Natural killer cell (primary cell): Measurements from ENCODE around the gene RAI14. TPM values are rescaled to one million over a fixed set of nuclear protein-coding genes. Genes with fewer than 3 reads are reported as not detected.

ENCODE experiments used
- ATAC-seq, 3 donors: fragments of 150-1000 bp in 2 of 3; fragments of 200-7000 bp in 1 of 3; cut with Tn5 transposase; 1 replicate in 1 of 3; 2 replicates in 2 of 3; pipeline ENCODE4 v1.10.0; 2021; ENCODE audit warnings: mild to moderate bottlenecking in 2 of 3, moderate library complexity in 2 of 3
- DNase-seq, 2 donors: peaks; one replicate each; pipeline versions ENCODE4 v3.0.0 to v3.0.0-alpha.2; 2013 to 2021; ENCODE audit warnings: mixed read lengths in 1 of 2
- H3K27ac ChIP-seq: one replicate; pipeline ENCODE4 v1.5.1; 2013; ENCODE audit warnings: mild to moderate bottlenecking, low read length
- H3K27me3 ChIP-seq: one replicate; pipeline ENCODE4 v1.6.1; 2013; ENCODE audit warnings: low read length; ENCODE audit not compliant: control insufficient read depth, insufficient read depth
- H3K36me3 ChIP-seq: one replicate; pipeline ENCODE4 v1.6.1; 2013; ENCODE audit warnings: low read length; ENCODE audit not compliant: control insufficient read depth, insufficient read depth
- H3K4me1 ChIP-seq: one replicate; pipeline ENCODE4 v1.6.1; 2013; ENCODE audit warnings: low read length; ENCODE audit not compliant: control insufficient read depth, insufficient read depth
- H3K4me3 ChIP-seq: one replicate; pipeline ENCODE4 v1.5.1; 2013; ENCODE audit warnings: low read length
- H3K9me3 ChIP-seq: one replicate; pipeline ENCODE4 v1.6.1; 2013; ENCODE audit warnings: low read length; ENCODE audit not compliant: control insufficient read depth, insufficient read depth
- H3K27ac Mint-ChIP-seq, 2 donors: one replicate each; pipeline ENCODE4 v1.8.0; 2022; ENCODE audit warnings: mild to moderate bottlenecking in 2 of 2, mixed read lengths in 2 of 2, moderate library complexity in 1 of 2
- H3K27me3 Mint-ChIP-seq, 2 donors: one replicate each; pipeline ENCODE4 v1.8.0; 2022; ENCODE audit warnings: low read depth in 2 of 2, mixed read lengths in 2 of 2
- H3K36me3 Mint-ChIP-seq: one replicate; pipeline ENCODE4 v1.8.0; 2022; ENCODE audit warnings: mixed read lengths
- H3K4me1 Mint-ChIP-seq, 2 donors: one replicate each; pipeline ENCODE4 v1.8.0; 2022; ENCODE audit warnings: mixed read lengths in 2 of 2
- H3K4me3 Mint-ChIP-seq: one replicate; pipeline ENCODE4 v1.8.0; 2022; ENCODE audit warnings: mild to moderate bottlenecking, moderate library complexity, mixed read lengths
- H3K9me3 Mint-ChIP-seq, 2 donors: one replicate each; pipeline ENCODE4 v1.8.0; 2022; ENCODE audit warnings: mixed read lengths in 2 of 2
- intact Hi-C: fragments of 100-400 bp; cut with micrococcal nuclease; formaldehyde crosslinking; loops from one replicate; pipeline ENCODE4 v1.14.2; 2022
- total RNA-seq, 4 donors: library from RNA; stranded (reverse); fragments of 120-200 nt in 1 of 4; gene quantifications; one replicate each; pipeline versions ENCODE4 v1.2.3 to v1.2.4, GENCODE V29; 2013 to 2022
- TF ChIP-seq, protein P1 (sequence below): fragments of 200-600 bp; IDR thresholded peaks from one replicate; pipeline ENCODE4 v1.8.0; 2022; ENCODE audit warnings: antibody characterized with exemption

The RAI14 gene
- total RNA-seq, 3 donors from 2014 or later (not counting 1 experiment from before 2014, with no cell fraction given), result 0.40 to 2.9 (median 2.8) TPM

DNA sequence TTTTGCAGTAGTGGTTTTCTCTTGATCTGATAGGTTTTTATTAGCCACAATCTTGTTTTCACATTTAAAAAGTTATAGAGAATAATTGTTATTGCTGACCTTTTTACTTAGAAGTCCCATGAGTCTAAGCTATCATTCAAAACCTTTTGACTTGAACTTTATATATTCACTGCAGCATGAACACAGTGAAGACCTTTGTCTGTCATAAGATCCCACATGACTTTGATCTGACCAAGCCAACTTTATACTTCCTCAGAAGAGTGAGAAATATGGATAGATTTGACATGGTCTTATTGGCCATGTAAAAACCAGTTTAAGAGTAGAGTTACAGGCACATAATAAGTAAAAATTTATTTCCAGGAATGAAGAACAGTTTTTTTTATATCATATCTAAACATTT is 225.1 kb downstream of the RAI14 start:
- Histone ChIP-seq H3K27me3 (peaks cover 2% of the 10 kb centered on the region), H3K4me3 (no peak overlapping the region), H3K36me3 (no peaks in the 10 kb centered on the region), H3K9me3 (no peaks in the 10 kb centered on the region), H3K4me1 (no peaks in the 10 kb centered on the region), H3K27ac (no peak overlapping the region)
- Mint-ChIP-seq H3K9me3 (no peaks in the 10 kb centered on the region), H3K27me3 (peaks cover 4 to 29% of the 10 kb centered on the region in 2 donors), H3K36me3 (no peaks in the 10 kb centered on the region), H3K4me3 (no peak overlapping the region), H3K27ac (no peak overlapping the region), H3K4me1 (no peaks in the 10 kb centered on the region)
- TF ChIP-seq, protein P1, sequence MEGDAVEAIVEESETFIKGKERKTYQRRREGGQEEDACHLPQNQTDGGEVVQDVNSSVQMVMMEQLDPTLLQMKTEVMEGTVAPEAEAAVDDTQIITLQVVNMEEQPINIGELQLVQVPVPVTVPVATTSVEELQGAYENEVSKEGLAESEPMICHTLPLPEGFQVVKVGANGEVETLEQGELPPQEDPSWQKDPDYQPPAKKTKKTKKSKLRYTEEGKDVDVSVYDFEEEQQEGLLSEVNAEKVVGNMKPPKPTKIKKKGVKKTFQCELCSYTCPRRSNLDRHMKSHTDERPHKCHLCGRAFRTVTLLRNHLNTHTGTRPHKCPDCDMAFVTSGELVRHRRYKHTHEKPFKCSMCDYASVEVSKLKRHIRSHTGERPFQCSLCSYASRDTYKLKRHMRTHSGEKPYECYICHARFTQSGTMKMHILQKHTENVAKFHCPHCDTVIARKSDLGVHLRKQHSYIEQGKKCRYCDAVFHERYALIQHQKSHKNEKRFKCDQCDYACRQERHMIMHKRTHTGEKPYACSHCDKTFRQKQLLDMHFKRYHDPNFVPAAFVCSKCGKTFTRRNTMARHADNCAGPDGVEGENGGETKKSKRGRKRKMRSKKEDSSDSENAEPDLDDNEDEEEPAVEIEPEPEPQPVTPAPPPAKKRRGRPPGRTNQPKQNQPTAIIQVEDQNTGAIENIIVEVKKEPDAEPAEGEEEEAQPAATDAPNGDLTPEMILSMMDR, result no peak
- ATAC-seq (no peak), DNase-seq (no peak)
- intact Hi-C loops, result no loop called here

Other genes with a start within 250 kb of the RAI14 start
- under 1 TPM in 1 of 3 donors, not detected in 2; 0.48 TPM for gene TTC23L, start 182.8 kb downstream of the RAI14 start, total RNA-seq